Prostate gland (tissue), 2 donors: ENCODE results near the gene XRCC4. TPM values are rescaled to one million over a fixed set of nuclear protein-coding genes. Genes with fewer than 3 reads are reported as not detected.

Experiments used
- DNase-seq: peaks from one replicate; pipeline ENCODE4 v3.0.0-alpha.2; 2019; ENCODE audit warnings: low spot score
- H3K27ac ChIP-seq, 2 donors: fragments of 200-600 bp; sonication (generic); 2 replicates each; pipeline ENCODE4 v1.5.1; 2017 to 2019
- H3K27me3 ChIP-seq: fragments of 200-600 bp; sonication (generic); replicated peaks from 2 replicates; pipeline ENCODE4 v1.5.1; 2019; ENCODE audit not compliant: insufficient read depth
- H3K36me3 ChIP-seq, 2 donors: fragments of 200-600 bp; sonication (generic); 1 replicate in 1 of 2; 2 replicates in 1 of 2; pipeline versions ENCODE4 v1.5.1 to v1.8.1; 2017 to 2019
- H3K4me1 ChIP-seq: fragments of 200-600 bp; sonication (generic); replicated peaks from 2 replicates; pipeline ENCODE4 v1.5.1; 2019
- H3K4me3 ChIP-seq, 2 donors: fragments of 200-600 bp; sonication (generic); 2 replicates each; pipeline ENCODE4 v1.5.1; 2017 to 2019
- H3K9me3 ChIP-seq: fragments of 200-600 bp; sonication (generic); 2 replicates; pipeline ENCODE4 v1.5.1; 2017
- POLR2A ChIP-seq: fragments of 450-650 bp; IDR thresholded peaks from one replicate; pipeline ENCODE4 v1.6.1; 2016; ENCODE audit warnings: antibody characterized with exemption, mild to moderate bottlenecking
- POLR2AphosphoS5 ChIP-seq: sonication (generic); formaldehyde crosslinking; IDR thresholded peaks from one replicate; pipeline ENCODE4 v1.6.1; 2017; ENCODE audit warnings: antibody characterized with exemption
- WGBS: methylation state at CpG from one replicate; pipeline ENCODE4 v1.1.5; 2018; 5-methylcytosine and 5-hydroxymethylcytosine counted together
- intact Hi-C: fragments of 100-400 bp; cut with DNase I; formaldehyde crosslinking; loops from one replicate; pipeline ENCODE4 v1.14.2; 2022
- total RNA-seq, 2 donors: library from RNA; depleted of rRNA; stranded (reverse); fragments of >200 nt; gene quantifications; one replicate each; pipeline ENCODE4 v1.1.0, GENCODE V29; 2016
- TF ChIP-seq, protein P1 (sequence below), 4 experiments: fragments of 200-600 bp in 2 of 4; fragments of 450-650 bp in 2 of 4; sonication (generic) in 2 of 4; IDR thresholded peaks; 1 replicate in 3 of 4; 2 replicates in 1 of 4; pipeline ENCODE4 v1.5.1; 2016 to 2019; ENCODE audit warnings: antibody characterized with exemption in 4 of 4, mild to moderate bottlenecking in 2 of 4, moderate library complexity in 2 of 4

XRCC4 gene
- total RNA-seq, 2 donors from 2014 or later = 7.3 to 11.4 TPM

- Histone ChIP-seq H3K36me3 (no peaks in the 10 kb centered on the region), H3K4me1 (no peaks in the 10 kb centered on the region), H3K4me3 (no peak overlapping the region), H3K27ac (no peak overlapping the region), H3K27me3 (no peaks in the 10 kb centered on the region), H3K9me3 (no peaks in the 10 kb centered on the region)
- WGBS = 63% methylated on average over 2 of the region's 2 CpGs
- TF ChIP-seq POLR2AphosphoS5 (no peak), POLR2A (no peak)
- TF ChIP-seq, protein P1, sequence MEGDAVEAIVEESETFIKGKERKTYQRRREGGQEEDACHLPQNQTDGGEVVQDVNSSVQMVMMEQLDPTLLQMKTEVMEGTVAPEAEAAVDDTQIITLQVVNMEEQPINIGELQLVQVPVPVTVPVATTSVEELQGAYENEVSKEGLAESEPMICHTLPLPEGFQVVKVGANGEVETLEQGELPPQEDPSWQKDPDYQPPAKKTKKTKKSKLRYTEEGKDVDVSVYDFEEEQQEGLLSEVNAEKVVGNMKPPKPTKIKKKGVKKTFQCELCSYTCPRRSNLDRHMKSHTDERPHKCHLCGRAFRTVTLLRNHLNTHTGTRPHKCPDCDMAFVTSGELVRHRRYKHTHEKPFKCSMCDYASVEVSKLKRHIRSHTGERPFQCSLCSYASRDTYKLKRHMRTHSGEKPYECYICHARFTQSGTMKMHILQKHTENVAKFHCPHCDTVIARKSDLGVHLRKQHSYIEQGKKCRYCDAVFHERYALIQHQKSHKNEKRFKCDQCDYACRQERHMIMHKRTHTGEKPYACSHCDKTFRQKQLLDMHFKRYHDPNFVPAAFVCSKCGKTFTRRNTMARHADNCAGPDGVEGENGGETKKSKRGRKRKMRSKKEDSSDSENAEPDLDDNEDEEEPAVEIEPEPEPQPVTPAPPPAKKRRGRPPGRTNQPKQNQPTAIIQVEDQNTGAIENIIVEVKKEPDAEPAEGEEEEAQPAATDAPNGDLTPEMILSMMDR (IDR thresholded peaks at IDR 0.05) = no peak
- no peak for DNase-seq
- intact Hi-C loops = no loop called here
Observed at GRCh38 chr5:83126501-83126900, 49.2 kb downstream of the XRCC4 start.

- intact Hi-C loops = no loop called here
- no peak for DNase-seq
- Histone ChIP-seq H3K27ac (no peak overlapping the region), H3K4me3 (no peak overlapping the region), H3K36me3 (no peaks in the 10 kb centered on the region), H3K9me3 (no peaks in the 10 kb centered on the region), H3K4me1 (no peaks in the 10 kb centered on the region), H3K27me3 (no peaks in the 10 kb centered on the region)
- WGBS = 92% methylated on average over 18 of the region's 18 CpGs
- TF ChIP-seq, protein P1 (IDR thresholded peaks at IDR 0.05) = no peak
- TF ChIP-seq POLR2AphosphoS5 = no peak
- TF ChIP-seq POLR2A = no peak
Observed at GRCh38 chr5:83133797-83134196, 56.5 kb downstream of the XRCC4 start.

DNA sequence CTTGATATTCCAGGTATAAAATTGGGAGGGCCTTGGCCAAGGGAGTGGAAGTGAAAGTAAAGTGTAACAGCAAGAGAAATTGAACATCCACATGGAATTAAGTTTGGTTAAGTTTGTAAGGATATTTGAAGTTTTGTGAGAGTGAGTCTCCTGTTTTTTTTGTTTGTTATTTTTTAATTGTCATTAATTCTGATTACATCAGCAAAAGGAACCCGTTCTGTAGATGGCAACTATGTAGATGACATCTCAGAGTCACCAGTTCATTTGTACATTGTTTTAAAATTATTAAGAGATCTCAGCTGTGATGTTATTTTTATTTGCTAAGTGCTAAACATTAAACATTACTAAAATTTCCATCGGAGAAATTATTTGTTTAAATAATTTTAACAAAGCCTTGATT, 65.2 kb downstream of the XRCC4 start:
- H3K36me3 ChIP-seq = no peaks in the 10 kb centered on the region
- H3K4me3 ChIP-seq = no peak overlapping the region
- no peak overlapping the region for H3K27ac ChIP-seq
- intact Hi-C loops = no loop called here
- H3K4me1 ChIP-seq = no peaks in the 10 kb centered on the region
- no peaks in the 10 kb centered on the region for H3K27me3 ChIP-seq
- H3K9me3 ChIP-seq = no peaks in the 10 kb centered on the region
- no peak for DNase-seq
- no peak for TF ChIP-seq POLR2A
- TF ChIP-seq, protein P1 (IDR thresholded peaks at IDR 0.05) = no peak
- TF ChIP-seq POLR2AphosphoS5 = no peak
- WGBS = 69% methylated on average over 2 of the region's 2 CpGs

GRCh38 chr5:83145241-83145640, 67.9 kb downstream of the XRCC4 start:
- no peaks in the 10 kb centered on the region for H3K9me3 ChIP-seq
- no peak overlapping the region for H3K27ac ChIP-seq
- intact Hi-C loops = no loop called here
- H3K36me3 ChIP-seq = no peaks in the 10 kb centered on the region
- H3K4me1 ChIP-seq = no peaks in the 10 kb centered on the region
- TF ChIP-seq, protein P1 (IDR thresholded peaks at IDR 0.05) = no peak
- TF ChIP-seq POLR2AphosphoS5 (no peak), POLR2A (no peak)
- no peak overlapping the region for H3K4me3 ChIP-seq
- no peaks in the 10 kb centered on the region for H3K27me3 ChIP-seq
- DNase-seq = no peak

DNA sequence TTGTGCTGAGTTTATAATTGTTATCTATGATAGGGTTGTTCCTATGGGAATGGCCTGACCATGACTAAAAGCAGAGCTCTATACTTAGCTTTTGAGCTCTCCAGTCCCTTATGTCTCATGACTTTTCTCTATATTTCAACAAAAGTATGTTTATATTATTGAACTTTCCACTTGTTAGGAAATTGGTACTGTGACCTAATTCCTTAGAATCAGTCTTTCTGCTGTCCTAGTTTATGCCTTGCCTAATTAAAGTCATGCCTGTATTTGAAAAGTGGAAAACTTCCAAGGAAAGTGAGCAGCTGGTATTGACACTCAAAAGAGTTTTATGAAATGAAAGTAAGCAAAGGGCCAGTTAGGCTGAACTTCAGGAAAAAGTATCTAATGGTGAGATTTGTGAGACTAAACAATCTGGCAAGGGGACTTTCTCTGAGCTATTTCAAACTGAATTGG, 68.6 kb downstream of the XRCC4 start:
- H3K36me3 ChIP-seq = no peaks in the 10 kb centered on the region
- H3K4me1 ChIP-seq = no peaks in the 10 kb centered on the region
- DNase-seq = no peak
- intact Hi-C loops = no loop called here
- H3K9me3 ChIP-seq = no peaks in the 10 kb centered on the region
- H3K27ac ChIP-seq = no peak overlapping the region
- TF ChIP-seq POLR2A (no peak), POLR2AphosphoS5 (no peak)
- TF ChIP-seq, protein P1 (IDR thresholded peaks at IDR 0.05) = no peak
- H3K4me3 ChIP-seq = no peak overlapping the region
- no peaks in the 10 kb centered on the region for H3K27me3 ChIP-seq
